Neural crest cell (in vitro differentiated cells): ENCODE data around the gene UBE2S. TPM values are rescaled to one million over a fixed set of nuclear protein-coding genes. Genes with fewer than 3 reads are reported as not detected.

ENCODE experiments used
- DNase-seq: peaks from one replicate; pipeline ENCODE4 v3.0.0; 2021; ENCODE audit warnings: low read depth, mixed read lengths, low spot score
- H3K27ac Mint-ChIP-seq: one replicate; pipeline ENCODE4 v1.8.0; 2021; ENCODE audit warnings: mild to moderate bottlenecking, mixed read lengths; ENCODE audit not compliant: unreplicated experiment
- H3K27me3 Mint-ChIP-seq: 2 replicates; pipeline ENCODE4 v1.8.0; 2021; ENCODE audit warnings: low read depth, mild to moderate bottlenecking, mixed read lengths
- H3K36me3 Mint-ChIP-seq: 2 replicates; pipeline ENCODE4 v1.8.0; 2021; ENCODE audit warnings: low read depth, mild to moderate bottlenecking, mixed read lengths
- H3K4me1 Mint-ChIP-seq: 2 replicates; pipeline ENCODE4 v1.8.0; 2021; ENCODE audit warnings: mixed read lengths
- H3K4me3 Mint-ChIP-seq: one replicate; pipeline ENCODE4 v1.8.0; 2021; ENCODE audit warnings: mild to moderate bottlenecking, mixed read lengths
- H3K9me3 Mint-ChIP-seq: 2 replicates; pipeline ENCODE4 v1.8.0; 2021; ENCODE audit warnings: mixed read lengths
- total RNA-seq: library from RNA; stranded (reverse); gene quantifications from 2 replicates; pipeline ENCODE4 v1.2.1, GENCODE V29; 2021
- TF ChIP-seq, protein P1 (sequence below): fragments of 200-600 bp; sonication (generic); conservative IDR thresholded peaks from 2 replicates; pipeline ENCODE4 v1.5.0; 2021; ENCODE audit warnings: antibody characterized with exemption, mild to moderate bottlenecking

UBE2S gene
- total RNA-seq, 1 donor from 2014 or later = 243 TPM

DNA sequence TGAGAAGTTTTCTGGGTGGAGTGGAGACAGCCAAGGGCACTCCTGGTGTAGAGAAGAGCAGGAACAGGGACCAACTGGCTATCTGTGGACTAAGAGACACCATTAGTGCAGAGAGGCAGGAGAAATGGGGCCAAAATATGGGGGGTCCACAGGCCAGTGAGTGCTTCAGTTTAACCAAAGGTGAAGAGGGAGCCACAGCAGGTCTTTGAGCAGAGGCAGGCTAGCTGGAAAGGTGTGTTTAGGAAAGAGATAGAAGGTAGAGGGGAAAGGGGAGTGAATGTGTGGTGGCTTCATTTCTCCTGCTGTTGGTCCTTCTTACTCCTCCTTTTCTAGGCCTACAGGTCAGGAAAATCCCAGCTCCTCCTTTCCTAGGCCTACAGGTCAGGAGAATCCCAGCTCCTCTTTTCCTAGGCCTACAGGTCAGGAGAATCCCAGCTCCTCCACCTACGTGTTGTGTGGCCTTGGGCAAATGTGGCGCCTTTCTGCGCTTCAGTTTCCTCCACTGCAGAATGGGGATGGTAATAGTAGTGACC, 25.0 kb downstream of the UBE2S start:
- TF ChIP-seq, protein P1, sequence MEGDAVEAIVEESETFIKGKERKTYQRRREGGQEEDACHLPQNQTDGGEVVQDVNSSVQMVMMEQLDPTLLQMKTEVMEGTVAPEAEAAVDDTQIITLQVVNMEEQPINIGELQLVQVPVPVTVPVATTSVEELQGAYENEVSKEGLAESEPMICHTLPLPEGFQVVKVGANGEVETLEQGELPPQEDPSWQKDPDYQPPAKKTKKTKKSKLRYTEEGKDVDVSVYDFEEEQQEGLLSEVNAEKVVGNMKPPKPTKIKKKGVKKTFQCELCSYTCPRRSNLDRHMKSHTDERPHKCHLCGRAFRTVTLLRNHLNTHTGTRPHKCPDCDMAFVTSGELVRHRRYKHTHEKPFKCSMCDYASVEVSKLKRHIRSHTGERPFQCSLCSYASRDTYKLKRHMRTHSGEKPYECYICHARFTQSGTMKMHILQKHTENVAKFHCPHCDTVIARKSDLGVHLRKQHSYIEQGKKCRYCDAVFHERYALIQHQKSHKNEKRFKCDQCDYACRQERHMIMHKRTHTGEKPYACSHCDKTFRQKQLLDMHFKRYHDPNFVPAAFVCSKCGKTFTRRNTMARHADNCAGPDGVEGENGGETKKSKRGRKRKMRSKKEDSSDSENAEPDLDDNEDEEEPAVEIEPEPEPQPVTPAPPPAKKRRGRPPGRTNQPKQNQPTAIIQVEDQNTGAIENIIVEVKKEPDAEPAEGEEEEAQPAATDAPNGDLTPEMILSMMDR = no peak
- Mint-ChIP-seq H3K27ac (no peak overlapping the region), H3K27me3 (peaks cover 27% of the 10 kb centered on the region), H3K4me3 (peak overlapping the region; percentile 78), H3K9me3 (no peaks in the 10 kb centered on the region), H3K36me3 (peaks cover 5% of the 10 kb centered on the region), H3K4me1 (peaks cover 32% of the 10 kb centered on the region)
- no peak for DNase-seq

DNA sequence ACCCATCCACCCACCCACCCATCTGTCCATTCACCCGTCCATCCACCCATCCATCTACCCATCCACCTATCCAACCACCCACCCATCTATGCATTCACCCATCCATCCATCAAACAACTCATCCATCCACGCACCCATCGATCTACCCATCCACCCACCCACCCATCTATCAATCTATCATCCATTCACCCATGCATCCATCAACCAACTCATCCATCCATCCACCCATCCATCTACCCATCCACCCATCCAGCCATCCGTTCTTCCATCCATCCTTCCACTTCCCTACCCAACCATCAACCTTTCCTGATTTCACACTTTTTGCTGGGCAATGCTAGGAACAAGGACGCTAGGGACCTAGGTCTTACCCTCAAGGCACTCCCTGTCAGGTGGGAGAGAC, 25.6 kb downstream of the UBE2S start:
- H3K36me3 Mint-ChIP-seq = peaks cover 5% of the 10 kb centered on the region
- peaks cover 31% of the 10 kb centered on the region for H3K27me3 Mint-ChIP-seq
- no peak for DNase-seq
- no peak overlapping the region for H3K27ac Mint-ChIP-seq
- H3K4me3 Mint-ChIP-seq = peak overlapping the region; percentile 78
- TF ChIP-seq, protein P1 = no peak
- no peaks in the 10 kb centered on the region for H3K9me3 Mint-ChIP-seq
- H3K4me1 Mint-ChIP-seq = peaks cover 26% of the 10 kb centered on the region

DNA sequence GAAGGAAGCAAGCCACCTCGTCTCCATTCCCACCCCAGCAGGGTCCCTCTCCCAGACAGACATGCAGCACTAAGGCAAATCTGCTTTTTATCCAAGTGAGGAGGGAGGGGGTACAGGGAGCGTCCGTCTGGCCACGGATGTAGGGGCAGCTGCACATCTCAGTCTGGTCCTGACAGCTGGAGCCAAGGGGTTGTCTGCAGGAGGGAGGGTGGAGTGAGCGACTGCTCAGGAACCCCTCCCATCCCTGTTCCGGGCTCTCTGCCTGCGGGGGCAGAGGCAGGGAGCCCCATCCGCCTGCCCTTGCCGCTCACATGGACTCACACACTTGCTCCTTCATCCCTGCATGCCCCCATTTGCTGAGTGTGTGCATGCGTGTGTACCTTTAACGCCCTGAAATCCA, 28.4 kb downstream of the UBE2S start:
- Mint-ChIP-seq H3K36me3 (no peaks in the 10 kb centered on the region), H3K4me1 (peaks cover 7% of the 10 kb centered on the region), H3K27me3 (peaks cover 43% of the 10 kb centered on the region), H3K27ac (peak overlapping the region; percentile 58), H3K9me3 (no peaks in the 10 kb centered on the region), H3K4me3 (peak overlapping the region; percentile 41)
- TF ChIP-seq, protein P1 = no peak
- DNase-seq = no peak

DNA sequence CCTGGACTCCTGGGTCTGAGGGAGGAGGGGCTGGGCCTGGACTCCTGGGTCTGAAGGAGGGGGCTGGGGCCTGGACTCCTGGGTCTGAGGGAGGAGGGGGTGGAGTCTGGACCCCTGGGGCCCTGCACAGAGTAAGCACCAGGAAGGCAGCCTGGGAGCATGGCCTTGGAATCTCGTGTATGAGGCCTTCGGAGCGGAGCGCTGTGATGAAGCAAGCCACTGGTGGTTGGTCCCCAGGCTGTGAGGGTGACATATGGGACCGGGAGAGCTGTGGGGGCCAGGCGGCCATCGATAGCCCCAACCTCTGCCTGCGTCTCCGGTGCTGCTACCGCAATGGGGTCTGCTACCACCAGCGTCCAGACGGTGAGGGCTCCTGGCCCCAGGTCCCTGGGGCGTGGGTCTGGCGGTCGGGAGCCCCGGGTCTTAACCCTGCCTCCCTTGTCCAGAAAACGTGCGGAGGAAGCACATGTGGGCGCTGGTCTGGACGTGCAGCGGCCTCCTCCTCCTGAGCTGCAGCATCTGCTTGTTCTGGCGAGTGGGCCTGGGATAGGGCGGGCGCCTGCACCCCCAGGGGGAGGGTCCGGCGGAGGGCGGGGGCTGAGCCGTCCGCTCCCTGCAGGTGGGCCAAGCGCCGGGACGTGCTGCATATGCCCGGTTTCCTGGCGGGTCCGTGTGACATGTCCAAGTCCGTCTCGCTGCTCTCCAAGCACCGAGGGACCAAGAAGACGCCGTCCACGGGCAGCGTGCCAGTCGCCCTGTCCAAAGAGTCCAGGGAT, 30.0 kb downstream of the UBE2S start:
- peaks cover 12% of the 10 kb centered on the region for H3K4me1 Mint-ChIP-seq
- TF ChIP-seq, protein P1 = no peak
- H3K27me3 Mint-ChIP-seq = peaks cover 48% of the 10 kb centered on the region
- H3K36me3 Mint-ChIP-seq = no peaks in the 10 kb centered on the region
- no peak overlapping the region for H3K27ac Mint-ChIP-seq
- H3K4me3 Mint-ChIP-seq = no peak overlapping the region
- no peak for DNase-seq
- no peaks in the 10 kb centered on the region for H3K9me3 Mint-ChIP-seq

DNA sequence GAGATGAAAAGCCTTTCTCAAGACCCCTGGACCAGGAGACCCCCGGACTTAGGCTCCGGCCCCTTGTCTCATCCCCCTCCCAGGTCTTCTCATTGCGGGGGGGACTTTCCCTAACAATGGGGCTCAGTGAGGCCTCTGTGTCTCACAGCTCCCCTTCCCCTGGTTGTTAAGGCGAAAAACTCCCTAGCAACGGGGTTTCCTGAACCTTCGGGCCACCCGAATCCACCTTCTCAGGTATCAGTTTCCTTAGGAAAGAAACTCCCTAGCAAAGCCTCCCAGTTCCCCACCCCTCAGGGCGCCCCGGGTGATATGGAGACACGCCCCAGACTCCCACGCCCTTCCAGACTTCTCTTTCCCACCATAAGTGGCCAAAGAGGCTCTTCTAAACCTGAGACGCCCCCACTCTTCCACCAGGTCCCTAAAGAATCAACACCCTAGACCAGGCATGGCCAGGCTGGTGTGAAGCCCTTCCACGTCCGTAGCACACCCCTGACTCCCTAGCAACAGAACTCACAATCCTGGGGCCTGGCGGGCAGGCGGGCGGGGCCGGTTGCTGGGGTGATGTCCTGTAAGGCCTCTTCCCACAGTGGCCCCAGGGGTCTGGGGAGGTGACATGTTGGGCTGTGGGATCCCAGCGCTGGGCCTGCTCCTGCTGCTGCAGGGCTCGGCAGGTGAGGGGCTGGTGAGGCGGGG, 31.2 kb downstream of the UBE2S start, which contains the start of gene TMEM190:
TMEM190 (plus strand) TSS at position 586 of the 693 bp plus-strand sequence; CDS start at position 614, 28 bp downstream.
- Mint-ChIP-seq H3K4me3 (peak within 1 kb of the TSS; percentile 55), H3K27me3 (peaks cover 54% of the 10 kb centered on the region), H3K27ac (no peak within 1 kb of the TSS), H3K4me1 (peaks cover 16% of the 10 kb centered on the region), H3K36me3 (no peaks in the 10 kb centered on the region), H3K9me3 (no peaks in the 10 kb centered on the region)
- no peak for DNase-seq
- TF ChIP-seq, protein P1 = no peak
